ENCODE data around the gene VEZF1. TPM values are rescaled to one million over a fixed set of nuclear protein-coding genes. Genes with fewer than 3 reads are reported as not detected.

VEZF1 gene
- total and polyA plus RNA-seq, 5 experiments from 2014 or later: 41.1 to 92.8 (median 48.9) TPM

- H3K36me3 Mint-ChIP-seq: peaks cover 21 to 51% (median 23%) of the 10 kb centered on the region in 3 donors
- ATAC-seq: peak; percentile 3 to 7
- H3K9me3 Mint-ChIP-seq: no peaks in the 10 kb centered on the region
- DNase-seq: peak in 8 of 10 donors; percentile 19 to 74 (median 44)
- peak overlapping the region; percentile 98 to 100 (median 99) for H3K4me3 Mint-ChIP-seq
- peak overlapping the region; percentile 98 to 100 (median 99) for H3K27ac Mint-ChIP-seq
- POLR2A ChIA-PET: interaction anchor here (0.6 to 3.3 kb wide), 20 partner anchors 8 to 1149 kb away, joined by 3 to 45 read pairs (median 7); partner anchors contain the start of genes CUEDC1, DYNLL2, MKS1 and MRPS23
- H3K27me3 Mint-ChIP-seq: peaks cover 0 to 4% (median 0%) of the 10 kb centered on the region in 5 donors
- H3K4me1 Mint-ChIP-seq: peaks cover 20 to 62% (median 59%) of the 10 kb centered on the region in 4 donors
These were observed 18.5 kb upstream of the VEZF1 start for GRCh38 chr17:58006560-58006923.

GRCh38 chr17:58005728-58006559 is 17.9 kb upstream of the VEZF1 start:
- H3K9me3 Mint-ChIP-seq: no peaks in the 10 kb centered on the region
- H3K27ac Mint-ChIP-seq: peak overlapping the region; percentile 98 to 100 (median 99)
- peak in 1 of 2 donors; percentile 1 for ATAC-seq
- POLR2A ChIA-PET: interaction anchor here (1.4 to 3.3 kb wide), 15 partner anchors 7 to 1149 kb away, joined by 3 to 45 read pairs (median 9); partner anchors contain the start of genes DYNLL2, MKS1, MRPS23 and PRR11
- DNase-seq: peak in 1 of 10 donors; percentile 40
- H3K36me3 Mint-ChIP-seq: peaks cover 21 to 56% (median 23%) of the 10 kb centered on the region in 3 donors
- H3K27me3 Mint-ChIP-seq: peaks cover 0 to 4% (median 0%) of the 10 kb centered on the region in 5 donors
- peak overlapping the region; percentile 98 to 100 (median 99) for H3K4me3 Mint-ChIP-seq
- peaks cover 21 to 66% (median 61%) of the 10 kb centered on the region in 4 donors for H3K4me1 Mint-ChIP-seq

DNA sequence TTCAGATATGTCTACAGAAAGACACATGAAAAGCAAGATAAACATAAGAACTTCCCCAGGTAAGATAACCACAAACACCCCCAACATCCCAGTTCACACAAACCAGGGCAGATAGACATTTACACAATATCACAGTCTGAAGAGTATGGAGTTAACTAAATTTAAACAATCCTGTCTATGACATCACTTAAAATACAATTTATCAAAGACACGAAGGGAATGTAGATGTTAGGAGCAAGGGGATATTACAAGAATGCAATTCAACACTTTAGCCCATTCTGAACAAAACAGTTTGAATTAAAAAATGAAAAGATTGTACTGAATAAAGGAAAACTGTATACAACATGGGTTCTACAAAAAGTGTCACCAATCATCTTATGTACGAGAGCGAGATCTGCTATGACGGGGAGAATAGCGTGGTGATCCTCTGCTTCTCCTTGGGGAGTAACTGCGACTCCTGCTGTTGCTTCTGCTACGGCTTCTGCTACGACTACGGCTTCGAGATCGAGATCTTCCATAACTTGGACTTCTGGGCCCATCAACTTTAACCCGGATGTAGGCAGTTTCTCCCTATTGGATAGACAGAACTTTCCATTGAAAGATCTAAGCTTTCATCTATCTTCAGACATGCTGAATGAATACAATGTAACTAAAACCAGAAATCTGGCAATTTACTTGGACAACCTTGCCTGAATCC is 17.1 kb upstream of the VEZF1 start:
- ATAC-seq (no peak), DNase-seq (no peak)
- Mint-ChIP-seq H3K9me3 (no peaks in the 10 kb centered on the region), H3K27me3 (peaks cover 0 to 4% (median 0%) of the 10 kb centered on the region in 5 donors), H3K36me3 (peaks cover 21 to 59% (median 23%) of the 10 kb centered on the region in 3 donors), H3K4me1 (peaks cover 21 to 69% (median 61%) of the 10 kb centered on the region in 4 donors), H3K4me3 (peak overlapping the region; percentile 98 to 100 (median 99)), H3K27ac (peak overlapping the region; percentile 63 to 100 (median 99))
- POLR2A ChIA-PET: interaction anchor here (2.6 to 3.3 kb wide), 4 partner anchors 10 to 155 kb away, joined by 20 to 45 read pairs (median 42); partner anchors contain the start of genes MRPS23 and VEZF1

DNA sequence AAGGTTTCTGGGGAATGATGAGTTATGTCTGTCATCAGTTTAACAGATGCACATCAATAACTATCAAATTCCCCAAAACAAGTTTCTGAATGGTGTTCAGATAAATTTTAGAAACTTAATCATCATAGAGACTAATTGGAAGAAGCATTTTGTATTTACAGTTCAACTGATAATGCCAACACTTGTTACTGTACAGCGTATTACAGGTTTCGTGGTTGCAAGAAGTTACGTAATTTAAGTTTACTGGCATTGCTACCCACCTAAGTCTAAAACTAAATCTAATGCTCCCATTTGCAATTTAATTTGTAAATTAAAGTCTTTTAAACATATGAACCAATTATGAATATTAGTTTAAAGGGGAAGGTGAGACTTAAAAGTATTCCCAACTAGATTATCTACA is 16.0 kb upstream of the VEZF1 start:
- DNase-seq (no peak), ATAC-seq (no peak)
- POLR2A ChIA-PET: no interaction called here
- H3K9me3 Mint-ChIP-seq: no peaks in the 10 kb centered on the region
- H3K4me1 Mint-ChIP-seq: peaks cover 24 to 74% (median 67%) of the 10 kb centered on the region in 4 donors
- peaks cover 0 to 4% (median 0%) of the 10 kb centered on the region in 5 donors for H3K27me3 Mint-ChIP-seq
- H3K36me3 Mint-ChIP-seq: peaks cover 21 to 59% (median 23%) of the 10 kb centered on the region in 3 donors
- H3K27ac Mint-ChIP-seq: peak overlapping the region in 8 of 10 donors; percentile 22 to 67 (median 60)
- H3K4me3 Mint-ChIP-seq: peak overlapping the region in 7 of 10 donors; percentile 18 to 99 (median 34)

GRCh38 chr17:58002973-58003372 is 14.9 kb upstream of the VEZF1 start:
- Mint-ChIP-seq H3K27me3 (peaks cover 0 to 4% (median 0%) of the 10 kb centered on the region in 5 donors), H3K36me3 (peaks cover 21 to 59% (median 23%) of the 10 kb centered on the region in 3 donors), H3K4me1 (peaks cover 23 to 72% (median 70%) of the 10 kb centered on the region in 4 donors), H3K4me3 (peak overlapping the region in 3 of 10 donors; percentile 0 to 16 (median 9)), H3K27ac (peak overlapping the region in 6 of 10 donors; percentile 6 to 78 (median 30)), H3K9me3 (no peaks in the 10 kb centered on the region)
- DNase-seq: no peak
- ATAC-seq: no peak
- POLR2A ChIA-PET: interaction anchor here (1.3 kb wide), 1 partner anchor 12 kb away, joined by 3 read pairs; no protein-coding TSS in a partner anchor

DNA sequence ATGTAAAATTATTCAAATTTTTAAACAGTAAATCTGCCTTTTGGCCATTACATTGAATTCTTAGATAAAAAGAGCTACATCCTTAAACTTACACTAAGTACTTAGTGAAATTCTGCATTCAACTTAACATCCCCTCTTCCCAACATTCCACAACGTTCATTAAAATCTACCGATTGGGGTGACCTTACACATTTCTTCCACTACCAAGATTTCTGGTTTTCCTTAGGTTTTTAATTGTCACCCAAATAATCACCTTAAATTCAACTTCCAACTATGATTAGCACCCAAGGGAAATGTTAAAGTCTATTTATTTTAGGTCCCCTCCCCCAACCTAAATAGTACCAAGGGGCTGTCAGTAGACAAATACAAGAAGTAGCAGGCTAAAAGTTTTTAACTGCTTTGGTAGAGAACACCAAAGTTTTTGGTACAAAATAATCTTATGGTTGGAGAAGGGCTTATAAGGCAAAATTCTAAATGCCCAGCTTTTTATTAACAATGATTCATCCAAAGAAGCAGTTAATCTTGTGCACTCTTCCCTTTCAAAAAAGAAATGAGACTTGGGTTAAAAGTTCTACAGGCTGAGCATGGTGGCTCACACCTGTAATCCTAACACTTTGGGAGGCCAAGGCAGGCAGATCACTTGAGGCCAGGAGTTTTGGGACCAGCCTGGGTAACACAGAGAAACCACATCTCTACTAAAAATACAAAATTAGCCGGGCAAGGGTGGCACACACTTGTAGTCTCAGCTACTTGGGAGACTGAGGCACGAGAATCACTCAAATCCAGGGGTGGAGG is 14.3 kb upstream of the VEZF1 start:
- DNase-seq (no peak), ATAC-seq (no peak)
- H3K4me3 Mint-ChIP-seq: peak overlapping the region in 2 of 10 donors; percentile 18 to 50
- POLR2A ChIA-PET: interaction anchor here (0.6 to 1.3 kb wide), 2 partner anchors 12 to 88 kb away, joined by 3 to 5 read pairs; no protein-coding TSS in a partner anchor
- peak overlapping the region in 6 of 10 donors; percentile 2 to 78 (median 50) for H3K27ac Mint-ChIP-seq
- peaks cover 0 to 4% (median 0%) of the 10 kb centered on the region in 5 donors for H3K27me3 Mint-ChIP-seq
- peaks cover 21 to 59% (median 23%) of the 10 kb centered on the region in 3 donors for H3K36me3 Mint-ChIP-seq
- peaks cover 23 to 68% (median 66%) of the 10 kb centered on the region in 4 donors for H3K4me1 Mint-ChIP-seq
- H3K9me3 Mint-ChIP-seq: no peaks in the 10 kb centered on the region

- Mint-ChIP-seq H3K27me3 (no peaks in the 10 kb centered on the region), H3K36me3 (peaks cover 17 to 54% (median 20%) of the 10 kb centered on the region in 3 donors), H3K9me3 (no peaks in the 10 kb centered on the region), H3K27ac (peak overlapping the region in 2 of 10 donors; percentile 15 to 19), H3K4me1 (peaks cover 21 to 68% (median 62%) of the 10 kb centered on the region in 4 donors), H3K4me3 (no peak overlapping the region)
- ATAC-seq: no peak
- POLR2A ChIA-PET: interaction anchor here (0.6 to 1.3 kb wide), 3 partner anchors 11 to 89 kb away, joined by 3 to 5 read pairs (median 5); partner anchors contain the start of gene VEZF1
- DNase-seq: no peak
These were observed 13.5 kb upstream of the VEZF1 start for GRCh38 chr17:58001461-58002124.

- Mint-ChIP-seq H3K4me3 (no peak overlapping the region), H3K9me3 (no peaks in the 10 kb centered on the region), H3K27me3 (no peaks in the 10 kb centered on the region), H3K27ac (peak overlapping the region in 9 of 10 donors; percentile 29 to 92 (median 72)), H3K4me1 (peaks cover 13 to 60% (median 52%) of the 10 kb centered on the region in 4 donors), H3K36me3 (peaks cover 0 to 34% (median 6%) of the 10 kb centered on the region in 3 donors)
- POLR2A ChIA-PET: interaction anchor here (0.6 to 1.7 kb wide), 8 partner anchors 8 to 150 kb away, joined by 3 to 9 read pairs (median 4); partner anchors contain the start of genes MRPS23, SRSF1 and VEZF1
- ATAC-seq (peak; percentile 80 to 87), DNase-seq (peak in 4 of 10 donors; percentile 28 to 78 (median 74))
These were observed 11.5 kb upstream of the VEZF1 start for GRCh38 chr17:57999496-58000017.

GRCh38 chr17:57999010-57999495 is 11.0 kb upstream of the VEZF1 start:
- Mint-ChIP-seq H3K27ac (peak overlapping the region in 8 of 10 donors; percentile 23 to 92 (median 72)), H3K4me3 (no peak overlapping the region)

GRCh38 chr17:57997085-57997809 is 9.2 kb upstream of the VEZF1 start:
- Mint-ChIP-seq H3K27me3 (no peaks in the 10 kb centered on the region), H3K9me3 (no peaks in the 10 kb centered on the region), H3K4me1 (peaks cover 15 to 56% (median 51%) of the 10 kb centered on the region in 4 donors), H3K4me3 (no peak overlapping the region), H3K36me3 (peaks cover 0 to 11% (median 1%) of the 10 kb centered on the region in 3 donors), H3K27ac (peak overlapping the region in 5 of 10 donors; percentile 48 to 83 (median 61))
- ATAC-seq (no peak), DNase-seq (no peak)
- POLR2A ChIA-PET: interaction anchor here (0.7 to 5.1 kb wide), 6 partner anchors 8 to 137 kb away, joined by 3 to 39 read pairs (median 6); partner anchors contain the start of genes SRSF1 and VEZF1

More at GRCh38 chr17:57999010-57999495, 11.0 kb upstream of the VEZF1 start:
- Mint-ChIP-seq H3K4me1 (peaks cover 13 to 59% (median 52%) of the 10 kb centered on the region in 4 donors), H3K9me3 (no peaks in the 10 kb centered on the region), H3K36me3 (peaks cover 0 to 29% (median 6%) of the 10 kb centered on the region in 3 donors), H3K27me3 (no peaks in the 10 kb centered on the region)
- POLR2A ChIA-PET: interaction anchor here (0.6 to 1.7 kb wide), 7 partner anchors 8 to 149 kb away, joined by 3 to 9 read pairs (median 4); partner anchors contain the start of genes MRPS23, SRSF1 and VEZF1
- ATAC-seq (no peak), DNase-seq (no peak)
